IMR-90 (cell line): ENCODE measurements around the gene NMNAT1.

ENCODE experiments used
- CEBPB ChIP-seq: IDR thresholded peaks from 2 replicates; pipeline ENCODE4 v1.6.1; 2012; ENCODE audit warnings: low read depth, low read length, improper control_type of control experiment
- CTCF ChIP-seq: conservative IDR thresholded peaks from 2 replicates; pipeline ENCODE4 v1.5.1; 2012; ENCODE audit warnings: mild to moderate bottlenecking, low read depth, low read length, improper control_type of control experiment
- NFE2L2 ChIP-seq: fragments of 150-350 bp; IDR thresholded peaks from 2 replicates; pipeline ENCODE4 v1.6.1; 2016; ENCODE audit warnings: low read depth, mild to moderate bottlenecking, low read length
- POLR2A ChIP-seq: IDR thresholded peaks from 2 replicates; pipeline ENCODE4 v1.6.1; 2012; ENCODE audit warnings: mild to moderate bottlenecking, low read depth, low read length
- RFX5 ChIP-seq: IDR thresholded peaks from 2 replicates; pipeline ENCODE4 v1.8.0; 2012; ENCODE audit warnings: low read depth, mild to moderate bottlenecking, low read length, moderate library complexity
- TF ChIP-seq, protein P1 (sequence below): fragments of 150-350 bp; IDR thresholded peaks from 2 replicates; pipeline ENCODE4 v1.6.1; 2016; ENCODE audit warnings: low read depth, mild to moderate bottlenecking, low read length, moderate library complexity, borderline replicate concordance

- TF ChIP-seq POLR2A (no peak), CTCF (peak; percentile 72), RFX5 (no peak), NFE2L2 (no peak), CEBPB (no peak)
- TF ChIP-seq, protein P1, sequence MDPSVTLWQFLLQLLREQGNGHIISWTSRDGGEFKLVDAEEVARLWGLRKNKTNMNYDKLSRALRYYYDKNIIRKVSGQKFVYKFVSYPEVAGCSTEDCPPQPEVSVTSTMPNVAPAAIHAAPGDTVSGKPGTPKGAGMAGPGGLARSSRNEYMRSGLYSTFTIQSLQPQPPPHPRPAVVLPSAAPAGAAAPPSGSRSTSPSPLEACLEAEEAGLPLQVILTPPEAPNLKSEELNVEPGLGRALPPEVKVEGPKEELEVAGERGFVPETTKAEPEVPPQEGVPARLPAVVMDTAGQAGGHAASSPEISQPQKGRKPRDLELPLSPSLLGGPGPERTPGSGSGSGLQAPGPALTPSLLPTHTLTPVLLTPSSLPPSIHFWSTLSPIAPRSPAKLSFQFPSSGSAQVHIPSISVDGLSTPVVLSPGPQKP, result no peak
Observed at GRCh38 chr1:9942399-9942938, 806 bp upstream of the NMNAT1 start.
